Osteocyte (in vitro differentiated cells): ENCODE results near the gene EHMT1. TPM values are rescaled to one million over a fixed set of nuclear protein-coding genes. Genes with fewer than 3 reads are reported as not detected.

ENCODE experiments used
- DNase-seq: peaks from one replicate; pipeline ENCODE4 v3.0.0; 2021; ENCODE audit warnings: mixed read lengths; ENCODE audit not compliant: unreplicated experiment; ENCODE audit errors: extremely low spot score
- H3K27ac Mint-ChIP-seq: one replicate; pipeline ENCODE4 v1.8.0; 2021; ENCODE audit warnings: mild to moderate bottlenecking, mixed read lengths; ENCODE audit not compliant: unreplicated experiment
- H3K27me3 Mint-ChIP-seq: one replicate; pipeline ENCODE4 v1.8.0; 2021; ENCODE audit warnings: mixed read lengths; ENCODE audit not compliant: unreplicated experiment
- H3K36me3 Mint-ChIP-seq: one replicate; pipeline ENCODE4 v1.8.0; 2021; ENCODE audit warnings: mixed read lengths; ENCODE audit not compliant: unreplicated experiment
- H3K4me1 Mint-ChIP-seq: one replicate; pipeline ENCODE4 v1.8.0; 2021; ENCODE audit warnings: mixed read lengths; ENCODE audit not compliant: unreplicated experiment
- H3K4me3 Mint-ChIP-seq: one replicate; pipeline ENCODE4 v1.8.0; 2021; ENCODE audit warnings: mild to moderate bottlenecking, moderate library complexity, mixed read lengths; ENCODE audit not compliant: unreplicated experiment
- H3K9me3 Mint-ChIP-seq: one replicate; pipeline ENCODE4 v1.8.0; 2021; ENCODE audit warnings: mixed read lengths; ENCODE audit not compliant: unreplicated experiment
- total RNA-seq: library from RNA; stranded (reverse); gene quantifications from 2 replicates; pipeline ENCODE4 v1.2.1, GENCODE V29; 2021
- TF ChIP-seq, protein P1 (sequence below): fragments of 200-600 bp; sonication (generic); IDR thresholded peaks from 2 replicates; pipeline ENCODE4 v1.5.0; 2021; ENCODE audit warnings: antibody characterized with exemption, mild to moderate bottlenecking, moderate library complexity

EHMT1 gene
- total RNA-seq, 1 donor from 2014 or later = 88.6 TPM

DNA sequence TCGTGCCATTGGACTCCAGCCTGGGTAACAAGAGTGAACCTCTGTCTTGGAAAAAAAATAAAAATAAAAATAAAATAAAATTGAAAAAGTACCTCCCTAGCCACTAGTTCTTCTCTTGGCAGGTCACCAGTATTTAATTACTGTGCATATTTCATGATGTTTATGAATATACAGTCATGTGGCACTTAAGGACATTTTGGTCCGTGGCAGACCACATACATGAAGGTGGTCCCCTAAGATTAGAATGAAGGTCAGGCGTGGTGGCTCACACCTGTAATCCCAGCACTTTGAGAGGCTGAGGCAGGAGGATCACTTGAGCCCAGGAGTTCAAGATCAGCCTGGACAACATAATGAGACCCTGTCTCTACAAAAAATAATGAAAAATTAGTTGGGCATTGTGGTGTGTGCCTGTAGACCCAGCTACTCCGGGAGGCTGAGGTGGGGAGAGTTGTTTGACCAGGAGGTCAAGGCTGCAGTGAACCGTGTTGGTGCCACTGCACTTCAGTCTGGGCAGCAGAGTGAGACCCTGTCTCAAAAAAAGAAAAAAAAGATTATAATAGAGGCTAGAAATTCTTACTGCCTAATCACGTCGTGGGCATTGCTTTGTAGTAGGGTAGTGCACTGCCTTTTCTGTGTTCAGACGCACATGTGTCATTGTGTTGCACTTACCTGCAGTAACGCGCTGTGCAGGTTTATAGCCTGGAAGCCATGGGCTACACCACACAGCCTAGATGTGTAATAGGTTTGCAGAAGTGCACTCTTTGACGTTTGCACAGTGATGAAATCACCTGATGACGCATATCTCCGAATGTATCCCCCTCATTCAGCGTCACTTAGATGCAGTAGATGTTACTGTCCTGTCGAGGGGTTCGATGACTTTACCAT is 12.8 kb downstream of the EHMT1 start:
- Mint-ChIP-seq H3K27me3 (no peaks in the 10 kb centered on the region), H3K4me1 (peaks cover 27% of the 10 kb centered on the region), H3K36me3 (peaks cover 1% of the 10 kb centered on the region), H3K4me3 (no peak overlapping the region), H3K27ac (no peak overlapping the region), H3K9me3 (no peaks in the 10 kb centered on the region)
- TF ChIP-seq, protein P1, sequence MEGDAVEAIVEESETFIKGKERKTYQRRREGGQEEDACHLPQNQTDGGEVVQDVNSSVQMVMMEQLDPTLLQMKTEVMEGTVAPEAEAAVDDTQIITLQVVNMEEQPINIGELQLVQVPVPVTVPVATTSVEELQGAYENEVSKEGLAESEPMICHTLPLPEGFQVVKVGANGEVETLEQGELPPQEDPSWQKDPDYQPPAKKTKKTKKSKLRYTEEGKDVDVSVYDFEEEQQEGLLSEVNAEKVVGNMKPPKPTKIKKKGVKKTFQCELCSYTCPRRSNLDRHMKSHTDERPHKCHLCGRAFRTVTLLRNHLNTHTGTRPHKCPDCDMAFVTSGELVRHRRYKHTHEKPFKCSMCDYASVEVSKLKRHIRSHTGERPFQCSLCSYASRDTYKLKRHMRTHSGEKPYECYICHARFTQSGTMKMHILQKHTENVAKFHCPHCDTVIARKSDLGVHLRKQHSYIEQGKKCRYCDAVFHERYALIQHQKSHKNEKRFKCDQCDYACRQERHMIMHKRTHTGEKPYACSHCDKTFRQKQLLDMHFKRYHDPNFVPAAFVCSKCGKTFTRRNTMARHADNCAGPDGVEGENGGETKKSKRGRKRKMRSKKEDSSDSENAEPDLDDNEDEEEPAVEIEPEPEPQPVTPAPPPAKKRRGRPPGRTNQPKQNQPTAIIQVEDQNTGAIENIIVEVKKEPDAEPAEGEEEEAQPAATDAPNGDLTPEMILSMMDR = no peak
- no peak for DNase-seq

DNA sequence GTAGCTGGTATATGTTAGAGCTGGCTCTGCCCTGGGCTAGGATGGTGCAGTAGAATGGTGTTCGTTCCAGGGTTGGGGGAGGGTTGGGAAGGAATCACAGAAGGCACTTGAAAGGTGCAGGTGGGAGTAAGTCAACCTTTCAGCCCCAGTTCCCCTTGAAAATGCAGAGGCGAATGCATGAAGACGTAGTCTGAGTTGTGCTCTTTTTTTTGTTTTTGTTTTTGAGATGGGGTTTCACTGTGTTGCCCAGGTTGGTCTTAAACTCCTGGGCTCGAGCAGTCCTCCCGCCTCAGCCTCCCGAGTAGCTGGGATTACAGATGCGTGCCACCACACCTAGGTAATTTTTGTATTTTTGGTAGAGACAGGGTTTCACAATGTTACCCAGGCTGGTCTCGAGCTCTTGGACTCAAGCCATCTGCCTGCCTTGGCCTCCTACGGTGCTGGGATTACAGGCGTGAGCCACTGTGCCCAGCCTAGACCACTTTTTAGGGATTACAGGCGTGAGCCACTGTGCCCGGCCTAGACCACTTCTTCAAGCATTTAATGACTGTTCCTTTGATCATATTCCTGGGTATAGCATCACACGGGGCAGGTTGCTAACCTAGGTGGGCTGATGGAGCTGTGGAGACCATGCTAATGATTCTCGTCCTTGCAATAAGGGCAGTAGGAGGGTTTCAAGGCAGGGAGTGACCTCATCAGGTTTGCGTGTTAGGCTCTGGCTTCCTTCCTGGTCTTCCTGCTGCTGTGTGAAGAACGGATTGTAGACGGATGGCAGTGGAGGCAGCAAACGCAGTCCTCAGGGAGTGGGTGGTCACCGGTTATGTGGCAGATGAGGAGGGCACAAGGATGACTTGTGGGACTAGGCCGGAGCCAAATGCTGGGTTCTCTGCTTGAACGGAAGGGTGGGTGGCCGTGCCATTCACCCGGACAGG is 13.7 kb downstream of the EHMT1 start:
- Mint-ChIP-seq H3K27me3 (no peaks in the 10 kb centered on the region), H3K9me3 (no peaks in the 10 kb centered on the region), H3K4me1 (peaks cover 28% of the 10 kb centered on the region), H3K36me3 (peaks cover 1% of the 10 kb centered on the region), H3K4me3 (no peak overlapping the region), H3K27ac (peak overlapping the region; percentile 36)
- DNase-seq = no peak
- TF ChIP-seq, protein P1 = no peak

DNA sequence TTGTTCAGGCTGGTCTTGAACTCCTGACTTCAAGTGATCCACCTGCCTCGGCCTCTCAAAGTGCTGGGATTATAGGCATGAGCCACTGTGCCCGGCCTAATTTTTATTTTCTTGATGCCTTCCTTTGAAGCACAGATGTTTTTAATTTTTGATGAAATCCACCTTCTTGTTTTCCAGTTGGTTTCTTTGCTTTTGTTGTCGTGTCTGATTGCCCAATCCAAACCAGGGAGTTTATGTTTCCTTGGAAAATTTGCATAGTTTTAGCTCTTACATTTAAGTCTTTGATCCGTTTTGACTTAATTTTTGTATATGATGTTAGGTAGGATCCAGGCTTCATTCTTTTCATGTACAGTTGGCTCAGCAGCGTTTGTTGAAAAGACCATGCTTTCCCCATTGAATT is 15.2 kb downstream of the EHMT1 start:
- H3K27ac Mint-ChIP-seq = no peak overlapping the region
- TF ChIP-seq, protein P1 = no peak
- DNase-seq = no peak
- H3K9me3 Mint-ChIP-seq = no peaks in the 10 kb centered on the region
- peaks cover 25% of the 10 kb centered on the region for H3K4me1 Mint-ChIP-seq
- H3K36me3 Mint-ChIP-seq = no peaks in the 10 kb centered on the region
- H3K27me3 Mint-ChIP-seq = no peaks in the 10 kb centered on the region
- no peak overlapping the region for H3K4me3 Mint-ChIP-seq

DNA sequence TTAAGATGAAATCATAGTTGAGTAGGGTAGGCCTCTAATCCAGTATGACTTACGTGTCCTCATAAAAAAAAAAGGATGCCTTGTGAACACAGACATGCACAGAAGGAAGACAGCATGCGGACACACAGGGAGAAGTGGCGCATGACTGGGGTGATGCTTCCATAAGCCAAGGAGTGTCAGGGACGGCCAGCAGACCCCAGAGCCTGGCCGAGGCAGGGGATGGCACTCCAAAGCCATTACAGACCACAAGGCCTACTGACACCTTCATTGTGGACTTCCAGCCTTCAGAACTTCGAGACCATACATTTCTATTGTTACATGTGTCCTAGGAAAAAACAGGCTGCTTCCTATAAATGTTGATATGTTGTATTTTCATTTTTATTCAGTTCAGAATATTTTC is 19.9 kb downstream of the EHMT1 start:
- TF ChIP-seq, protein P1 = no peak
- no peak for DNase-seq
- H3K4me3 Mint-ChIP-seq = no peak overlapping the region
- peaks cover 8% of the 10 kb centered on the region for H3K36me3 Mint-ChIP-seq
- H3K9me3 Mint-ChIP-seq = no peaks in the 10 kb centered on the region
- H3K27ac Mint-ChIP-seq = no peak overlapping the region
- no peaks in the 10 kb centered on the region for H3K27me3 Mint-ChIP-seq
- peaks cover 16% of the 10 kb centered on the region for H3K4me1 Mint-ChIP-seq
